WTC11 (cell line): ENCODE results near the gene COL6A5. TPM values are rescaled to one million over a fixed set of nuclear protein-coding genes. Genes with fewer than 3 reads are reported as not detected.

ENCODE experiments used
- ATAC-seq: fragments of 200-7000 bp; cut with Tn5 transposase; 2 replicates; pipeline ENCODE4 v1.10.0; 2021; ENCODE audit warnings: mild to moderate bottlenecking, moderate library complexity
- CTCF ChIA-PET: fragments of 300-600 bp; sonication (Branson Sonifier 250); formaldehyde crosslinking; loops from one replicate; lab custom pipeline; 2021; ENCODE audit warnings: antibody characterized with exemption; lab: Charles Lee
- POLR2A ChIA-PET: fragments of 350-600 bp; sonication (Branson Sonifier 250); formaldehyde crosslinking; loops from one replicate; lab custom pipeline; 2021; ENCODE audit warnings: antibody characterized with exemption; lab: Charles Lee
- DNase-seq: peaks from one replicate; pipeline ENCODE4 v3.0.0; 2021; ENCODE audit warnings: low spot score
- H3K27ac Mint-ChIP-seq: 2 replicates; pipeline ENCODE4 v1.8.0; 2021; ENCODE audit warnings: mixed read lengths
- H3K27me3 Mint-ChIP-seq: 2 replicates; pipeline ENCODE4 v1.8.0; 2021; ENCODE audit warnings: low read depth, mild to moderate bottlenecking, moderate library complexity, mixed read lengths
- H3K36me3 Mint-ChIP-seq: 2 replicates; pipeline ENCODE4 v1.8.0; 2021; ENCODE audit warnings: mixed read lengths
- H3K4me1 Mint-ChIP-seq: 2 replicates; pipeline ENCODE4 v1.8.0; 2022; ENCODE audit warnings: mixed read lengths
- H3K4me3 Mint-ChIP-seq: 2 replicates; pipeline ENCODE4 v1.8.0; 2021; ENCODE audit warnings: mild to moderate bottlenecking, moderate library complexity, mixed read lengths
- H3K9me3 Mint-ChIP-seq: 2 replicates; pipeline ENCODE4 v1.8.0; 2021; ENCODE audit warnings: mixed read lengths
- CDX4 ChIP-seq: fragments of 250-450 bp; sonication (Bioruptor Pico); IDR thresholded peaks from 2 replicates; pipeline ENCODE4 v1.9.0; 2021; ENCODE audit warnings: moderate library complexity, mild to moderate bottlenecking, inconsistent platforms, borderline replicate concordance
- CREB1 ChIP-seq: sonication (generic); formaldehyde crosslinking; IDR thresholded peaks from 2 replicates; pipeline ENCODE4 v1.8.0; 2023; ENCODE audit warnings: mild to moderate bottlenecking, missing genetic modification reagents
- GTF2I ChIP-seq: fragments of 250-450 bp; sonication (Bioruptor Pico); conservative IDR thresholded peaks from 2 replicates; pipeline ENCODE4 v1.4.0; 2021; ENCODE audit warnings: mild to moderate bottlenecking
- JAZF1 ChIP-seq: fragments of 250-450 bp; sonication (Bioruptor Pico); IDR thresholded peaks from 2 replicates; pipeline ENCODE4 v1.9.0; 2021; ENCODE audit warnings: moderate library complexity, mild to moderate bottlenecking, inconsistent platforms
- KAT7 ChIP-seq: sonication (generic); formaldehyde crosslinking; IDR thresholded peaks from 2 replicates; pipeline ENCODE4 v1.8.1; 2023; ENCODE audit warnings: missing genetic modification reagents, mild to moderate bottlenecking, borderline replicate concordance
- NR2C2 ChIP-seq: sonication (generic); formaldehyde crosslinking; IDR thresholded peaks from 2 replicates; pipeline ENCODE4 v1.8.0; 2022; ENCODE audit warnings: mild to moderate bottlenecking, missing genetic modification reagents
- TEAD4 ChIP-seq: sonication (generic); formaldehyde crosslinking; IDR thresholded peaks from 2 replicates; pipeline ENCODE4 v1.8.0; 2022; ENCODE audit warnings: mild to moderate bottlenecking, missing genetic modification reagents
- ZNF138 ChIP-seq: sonication (generic); formaldehyde crosslinking; conservative IDR thresholded peaks from 2 replicates; pipeline ENCODE4 v1.8.1; 2022; ENCODE audit warnings: mild to moderate bottlenecking, moderate library complexity, missing genetic modification reagents
- ZNF219 ChIP-seq: sonication (generic); formaldehyde crosslinking; IDR thresholded peaks from 2 replicates; pipeline ENCODE4 v1.8.0; 2023; ENCODE audit warnings: missing genetic modification reagents, mild to moderate bottlenecking, borderline replicate concordance
- ZNF423 ChIP-seq: fragments of 250-450 bp; sonication (Bioruptor Pico); IDR thresholded peaks from 2 replicates; pipeline ENCODE4 v2.1.2; 2022; ENCODE audit warnings: mild to moderate bottlenecking, moderate library complexity
- ZNF671 ChIP-seq: fragments of 250-450 bp; sonication (Bioruptor Pico); IDR thresholded peaks from 2 replicates; pipeline ENCODE4 v1.8.0; 2021; ENCODE audit warnings: mild to moderate bottlenecking
- total RNA-seq: library from RNA; stranded (reverse); gene quantifications from 3 replicates; pipeline ENCODE4 v1.2.3, GENCODE V29; 2021
- TF ChIP-seq, protein P1 (sequence below): sonication (generic); formaldehyde crosslinking; IDR thresholded peaks from 2 replicates; pipeline ENCODE4 v1.8.0; 2022; ENCODE audit warnings: missing genetic modification reagents
- TF ChIP-seq, protein P2 (sequence below): sonication (generic); formaldehyde crosslinking; IDR thresholded peaks from 2 replicates; pipeline ENCODE4 v1.8.1; 2022; ENCODE audit warnings: low read depth, mild to moderate bottlenecking, moderate library complexity, missing genetic modification reagents, borderline replicate concordance
- TF ChIP-seq, protein P3 (sequence below): sonication (generic); formaldehyde crosslinking; IDR thresholded peaks from 2 replicates; pipeline ENCODE4 v1.8.0; 2022; ENCODE audit warnings: mild to moderate bottlenecking, missing genetic modification reagents
- TF ChIP-seq, protein P4 (sequence below): fragments of 250-450 bp; sonication (Bioruptor Pico); IDR thresholded peaks from 2 replicates; pipeline ENCODE4 v1.9.0; 2021; ENCODE audit warnings: mild to moderate bottlenecking
- TF ChIP-seq, protein P5 (sequence below): fragments of 250-450 bp; sonication (Bioruptor Pico); conservative IDR thresholded peaks from 2 replicates; pipeline ENCODE4 v1.9.0; 2021; ENCODE audit warnings: mild to moderate bottlenecking
- TF ChIP-seq, protein P6 (sequence below): sonication (generic); formaldehyde crosslinking; IDR thresholded peaks from 2 replicates; pipeline ENCODE4 v1.8.0; 2022; ENCODE audit warnings: mild to moderate bottlenecking, missing genetic modification reagents
- TF ChIP-seq, protein P7 (sequence below): sonication (generic); formaldehyde crosslinking; IDR thresholded peaks from 2 replicates; pipeline ENCODE4 v1.8.1; 2022; ENCODE audit warnings: mild to moderate bottlenecking, moderate library complexity, missing genetic modification reagents
- TF ChIP-seq, protein P8 (sequence below): sonication (generic); formaldehyde crosslinking; IDR thresholded peaks from 2 replicates; pipeline ENCODE4 v1.8.1; 2023; ENCODE audit warnings: mild to moderate bottlenecking, moderate library complexity, missing genetic modification reagents
- TF ChIP-seq, protein P9 (sequence below): sonication (generic); formaldehyde crosslinking; IDR thresholded peaks from 2 replicates; pipeline ENCODE4 v1.8.1; 2023; ENCODE audit warnings: mild to moderate bottlenecking, missing genetic modification reagents, moderate library complexity

Gene COL6A5
- total RNA-seq, 1 experiment from 2014 or later, result not detected

- TF ChIP-seq, protein P1, sequence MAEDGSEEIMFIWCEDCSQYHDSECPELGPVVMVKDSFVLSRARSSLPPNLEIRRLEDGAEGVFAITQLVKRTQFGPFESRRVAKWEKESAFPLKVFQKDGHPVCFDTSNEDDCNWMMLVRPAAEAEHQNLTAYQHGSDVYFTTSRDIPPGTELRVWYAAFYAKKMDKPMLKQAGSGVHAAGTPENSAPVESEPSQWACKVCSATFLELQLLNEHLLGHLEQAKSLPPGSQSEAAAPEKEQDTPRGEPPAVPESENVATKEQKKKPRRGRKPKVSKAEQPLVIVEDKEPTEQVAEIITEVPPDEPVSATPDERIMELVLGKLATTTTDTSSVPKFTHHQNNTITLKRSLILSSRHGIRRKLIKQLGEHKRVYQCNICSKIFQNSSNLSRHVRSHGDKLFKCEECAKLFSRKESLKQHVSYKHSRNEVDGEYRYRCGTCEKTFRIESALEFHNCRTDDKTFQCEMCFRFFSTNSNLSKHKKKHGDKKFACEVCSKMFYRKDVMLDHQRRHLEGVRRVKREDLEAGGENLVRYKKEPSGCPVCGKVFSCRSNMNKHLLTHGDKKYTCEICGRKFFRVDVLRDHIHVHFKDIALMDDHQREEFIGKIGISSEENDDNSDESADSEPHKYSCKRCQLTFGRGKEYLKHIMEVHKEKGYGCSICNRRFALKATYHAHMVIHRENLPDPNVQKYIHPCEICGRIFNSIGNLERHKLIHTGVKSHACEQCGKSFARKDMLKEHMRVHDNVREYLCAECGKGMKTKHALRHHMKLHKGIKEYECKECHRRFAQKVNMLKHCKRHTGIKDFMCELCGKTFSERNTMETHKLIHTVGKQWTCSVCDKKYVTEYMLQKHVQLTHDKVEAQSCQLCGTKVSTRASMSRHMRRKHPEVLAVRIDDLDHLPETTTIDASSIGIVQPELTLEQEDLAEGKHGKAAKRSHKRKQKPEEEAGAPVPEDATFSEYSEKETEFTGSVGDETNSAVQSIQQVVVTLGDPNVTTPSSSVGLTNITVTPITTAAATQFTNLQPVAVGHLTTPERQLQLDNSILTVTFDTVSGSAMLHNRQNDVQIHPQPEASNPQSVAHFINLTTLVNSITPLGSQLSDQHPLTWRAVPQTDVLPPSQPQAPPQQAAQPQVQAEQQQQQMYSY (CRISPR knock-in tag), result no peak
- TF ChIP-seq, protein P2, sequence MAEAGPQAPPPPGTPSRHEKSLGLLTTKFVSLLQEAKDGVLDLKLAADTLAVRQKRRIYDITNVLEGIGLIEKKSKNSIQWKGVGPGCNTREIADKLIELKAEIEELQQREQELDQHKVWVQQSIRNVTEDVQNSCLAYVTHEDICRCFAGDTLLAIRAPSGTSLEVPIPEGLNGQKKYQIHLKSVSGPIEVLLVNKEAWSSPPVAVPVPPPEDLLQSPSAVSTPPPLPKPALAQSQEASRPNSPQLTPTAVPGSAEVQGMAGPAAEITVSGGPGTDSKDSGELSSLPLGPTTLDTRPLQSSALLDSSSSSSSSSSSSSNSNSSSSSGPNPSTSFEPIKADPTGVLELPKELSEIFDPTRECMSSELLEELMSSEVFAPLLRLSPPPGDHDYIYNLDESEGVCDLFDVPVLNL (CRISPR knock-in tag), result no peak
- TF ChIP-seq, protein P3, sequence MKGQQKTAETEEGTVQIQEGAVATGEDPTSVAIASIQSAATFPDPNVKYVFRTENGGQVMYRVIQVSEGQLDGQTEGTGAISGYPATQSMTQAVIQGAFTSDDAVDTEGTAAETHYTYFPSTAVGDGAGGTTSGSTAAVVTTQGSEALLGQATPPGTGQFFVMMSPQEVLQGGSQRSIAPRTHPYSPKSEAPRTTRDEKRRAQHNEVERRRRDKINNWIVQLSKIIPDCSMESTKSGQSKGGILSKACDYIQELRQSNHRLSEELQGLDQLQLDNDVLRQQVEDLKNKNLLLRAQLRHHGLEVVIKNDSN, result no peak
- TF ChIP-seq ZNF671 (no peak), CDX4 (CRISPR knock-in tag) (no peak), KAT7 (no peak), GTF2I (no peak), ZNF138 (CRISPR knock-in tag) (no peak)
- TF ChIP-seq, protein P4, sequence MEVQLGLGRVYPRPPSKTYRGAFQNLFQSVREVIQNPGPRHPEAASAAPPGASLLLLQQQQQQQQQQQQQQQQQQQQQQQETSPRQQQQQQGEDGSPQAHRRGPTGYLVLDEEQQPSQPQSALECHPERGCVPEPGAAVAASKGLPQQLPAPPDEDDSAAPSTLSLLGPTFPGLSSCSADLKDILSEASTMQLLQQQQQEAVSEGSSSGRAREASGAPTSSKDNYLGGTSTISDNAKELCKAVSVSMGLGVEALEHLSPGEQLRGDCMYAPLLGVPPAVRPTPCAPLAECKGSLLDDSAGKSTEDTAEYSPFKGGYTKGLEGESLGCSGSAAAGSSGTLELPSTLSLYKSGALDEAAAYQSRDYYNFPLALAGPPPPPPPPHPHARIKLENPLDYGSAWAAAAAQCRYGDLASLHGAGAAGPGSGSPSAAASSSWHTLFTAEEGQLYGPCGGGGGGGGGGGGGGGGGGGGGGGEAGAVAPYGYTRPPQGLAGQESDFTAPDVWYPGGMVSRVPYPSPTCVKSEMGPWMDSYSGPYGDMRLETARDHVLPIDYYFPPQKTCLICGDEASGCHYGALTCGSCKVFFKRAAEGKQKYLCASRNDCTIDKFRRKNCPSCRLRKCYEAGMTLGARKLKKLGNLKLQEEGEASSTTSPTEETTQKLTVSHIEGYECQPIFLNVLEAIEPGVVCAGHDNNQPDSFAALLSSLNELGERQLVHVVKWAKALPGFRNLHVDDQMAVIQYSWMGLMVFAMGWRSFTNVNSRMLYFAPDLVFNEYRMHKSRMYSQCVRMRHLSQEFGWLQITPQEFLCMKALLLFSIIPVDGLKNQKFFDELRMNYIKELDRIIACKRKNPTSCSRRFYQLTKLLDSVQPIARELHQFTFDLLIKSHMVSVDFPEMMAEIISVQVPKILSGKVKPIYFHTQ, result no peak
- TF ChIP-seq, protein P5, sequence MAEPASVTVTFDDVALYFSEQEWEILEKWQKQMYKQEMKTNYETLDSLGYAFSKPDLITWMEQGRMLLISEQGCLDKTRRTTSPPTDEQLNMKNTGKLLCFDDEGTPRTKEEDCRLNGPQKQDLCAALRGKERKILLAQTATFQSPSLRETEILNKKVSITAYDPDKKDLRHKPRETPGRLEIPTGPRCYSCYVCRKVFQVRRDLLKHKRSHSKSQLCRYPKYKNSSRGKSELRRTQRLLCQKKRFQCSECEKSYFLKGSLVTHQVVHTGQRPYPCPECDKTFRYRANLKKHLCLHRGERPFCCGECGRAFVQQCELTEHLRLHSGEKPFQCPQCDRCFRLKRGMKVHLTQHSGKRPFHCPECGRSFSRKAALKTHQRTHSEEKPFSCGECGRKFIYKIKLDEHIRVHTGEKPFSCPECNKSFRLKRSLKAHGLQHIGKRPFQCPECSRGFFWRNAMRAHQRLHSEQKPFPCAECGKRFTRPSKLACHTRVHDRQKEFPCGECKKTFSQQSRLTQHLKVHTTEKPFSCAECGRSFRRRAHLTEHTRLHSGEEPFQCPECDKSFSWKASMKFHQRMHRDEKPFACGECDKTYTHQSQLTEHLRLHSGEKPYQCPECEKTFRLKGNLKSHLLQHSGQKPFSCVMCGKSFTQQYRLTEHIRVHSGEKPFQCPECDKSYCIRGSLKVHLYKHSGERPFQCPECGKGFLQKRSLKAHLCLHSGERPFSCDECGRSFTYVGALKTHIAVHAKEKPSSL (CRISPR knock-in tag), result no peak
- TF ChIP-seq, all 79 proteins: peak for 0
These were observed 122.8 kb downstream of the COL6A5 start (continued) for GRCh38 chr3:130468311-130468710.

- no peaks in the 10 kb centered on the region for H3K36me3 Mint-ChIP-seq
- peaks cover 5% of the 10 kb centered on the region for H3K9me3 Mint-ChIP-seq
- H3K27ac Mint-ChIP-seq, result no peak overlapping the region
- ChIA-PET CTCF (no interaction called here), POLR2A (no interaction called here)
- ATAC-seq (no peak), DNase-seq (no peak)
- TF ChIP-seq CREB1 (no peak), ZNF423 (CRISPR knock-in tag) (no peak), GTF2I (no peak), JAZF1 (CRISPR knock-in tag) (no peak), TEAD4 (CRISPR knock-in tag) (no peak), NR2C2 (no peak), ZNF219 (CRISPR knock-in tag) (no peak)
- TF ChIP-seq, protein P6, sequence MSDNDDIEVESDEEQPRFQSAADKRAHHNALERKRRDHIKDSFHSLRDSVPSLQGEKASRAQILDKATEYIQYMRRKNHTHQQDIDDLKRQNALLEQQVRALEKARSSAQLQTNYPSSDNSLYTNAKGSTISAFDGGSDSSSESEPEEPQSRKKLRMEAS (CRISPR knock-in tag), result no peak
- TF ChIP-seq, protein P7, sequence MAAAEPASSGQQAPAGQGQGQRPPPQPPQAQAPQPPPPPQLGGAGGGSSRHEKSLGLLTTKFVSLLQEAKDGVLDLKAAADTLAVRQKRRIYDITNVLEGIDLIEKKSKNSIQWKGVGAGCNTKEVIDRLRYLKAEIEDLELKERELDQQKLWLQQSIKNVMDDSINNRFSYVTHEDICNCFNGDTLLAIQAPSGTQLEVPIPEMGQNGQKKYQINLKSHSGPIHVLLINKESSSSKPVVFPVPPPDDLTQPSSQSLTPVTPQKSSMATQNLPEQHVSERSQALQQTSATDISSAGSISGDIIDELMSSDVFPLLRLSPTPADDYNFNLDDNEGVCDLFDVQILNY (CRISPR knock-in tag), result no peak
- TF ChIP-seq, protein P8, sequence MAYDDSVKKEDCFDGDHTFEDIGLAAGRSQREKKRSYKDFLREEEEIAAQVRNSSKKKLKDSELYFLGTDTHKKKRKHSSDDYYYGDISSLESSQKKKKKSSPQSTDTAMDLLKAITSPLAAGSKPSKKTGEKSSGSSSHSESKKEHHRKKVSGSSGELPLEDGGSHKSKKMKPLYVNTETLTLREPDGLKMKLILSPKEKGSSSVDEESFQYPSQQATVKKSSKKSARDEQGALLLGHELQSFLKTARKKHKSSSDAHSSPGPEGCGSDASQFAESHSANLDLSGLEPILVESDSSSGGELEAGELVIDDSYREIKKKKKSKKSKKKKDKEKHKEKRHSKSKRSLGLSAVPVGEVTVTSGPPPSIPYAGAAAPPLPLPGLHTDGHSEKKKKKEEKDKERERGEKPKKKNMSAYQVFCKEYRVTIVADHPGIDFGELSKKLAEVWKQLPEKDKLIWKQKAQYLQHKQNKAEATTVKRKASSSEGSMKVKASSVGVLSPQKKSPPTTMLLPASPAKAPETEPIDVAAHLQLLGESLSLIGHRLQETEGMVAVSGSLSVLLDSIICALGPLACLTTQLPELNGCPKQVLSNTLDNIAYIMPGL (CRISPR knock-in tag), result no peak
- TF ChIP-seq, protein P9, sequence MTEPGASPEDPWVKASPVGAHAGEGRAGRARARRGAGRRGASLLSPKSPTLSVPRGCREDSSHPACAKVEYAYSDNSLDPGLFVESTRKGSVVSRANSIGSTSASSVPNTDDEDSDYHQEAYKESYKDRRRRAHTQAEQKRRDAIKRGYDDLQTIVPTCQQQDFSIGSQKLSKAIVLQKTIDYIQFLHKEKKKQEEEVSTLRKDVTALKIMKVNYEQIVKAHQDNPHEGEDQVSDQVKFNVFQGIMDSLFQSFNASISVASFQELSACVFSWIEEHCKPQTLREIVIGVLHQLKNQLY (CRISPR knock-in tag), result no peak
- H3K4me3 Mint-ChIP-seq, result no peak overlapping the region
- H3K27me3 Mint-ChIP-seq, result 0 out of 2 replicates have a peak, but pooled peaks cover under 1% of the 10 kb centered on the region
- H3K4me1 Mint-ChIP-seq, result 0 out of 2 replicates have a peak, but pooled peaks cover 2% of the 10 kb centered on the region
These were observed 124.7 kb downstream of the COL6A5 start for GRCh38 chr3:130470126-130470525.
